HCT116 (cell line): Measurements from ENCODE around the gene CA10. TPM values are rescaled to one million over a fixed set of nuclear protein-coding genes. Genes with fewer than 3 reads are reported as not detected.

Experiments
- ATAC-seq: fragments of 200-7000 bp; cut with Tn5 transposase; 2 replicates; pipeline ENCODE4 v1.9.1; 2020; ENCODE audit warnings: mild to moderate bottlenecking, moderate library complexity
- BruUV-seq: library from RNA; stranded (reverse); fragments of 400-500 nt; replicated peaks from 2 replicates; lab custom pipeline; 2021; lab: Mats Ljungman, UMichigan
- CTCF ChIA-PET: fragments of 300-600 bp; sonication (Branson Sonifier 250); formaldehyde crosslinking; loops from one replicate; lab custom pipeline; 2021; ENCODE audit warnings: antibody characterized with exemption; lab: Charles Lee
- POLR2A ChIA-PET: fragments of 300-600, 350-600 bp; sonication (Branson Sonifier 250); formaldehyde crosslinking; loops from one replicate; lab custom pipeline; 2021; ENCODE audit warnings: antibody characterized with exemption; lab: Charles Lee
- RAD21 ChIA-PET, 2 experiments: fragments of 300-600 bp; sonication (Branson Sonifier 250); formaldehyde crosslinking; loops; one replicate each; lab custom pipeline; 2023; ENCODE audit warnings: low total read pairs in 2 of 2; ENCODE audit not compliant: uncharacterized antibody in 2 of 2, unreplicated experiment in 2 of 2, low non-redundant PET in 1 of 2; lab: Charles Lee
- DNase-seq: peaks from one replicate; pipeline ENCODE4 v3.0.0-alpha.2; 2010; ENCODE audit warnings: low read depth, low spot score
- H2AFZ ChIP-seq: fragments of 200-600 bp; shearing (Covaris generic), sonication (generic); 2 replicates; pipeline ENCODE4 v1.6.1; 2017; ENCODE audit warnings: low read depth, mixed run types, mixed read lengths, antibody characterized with exemption, low read length; ENCODE audit not compliant: poor library complexity, severe bottlenecking
- H3K27ac ChIP-seq: 2 replicates; pipeline ENCODE4 v1.5.1; 2012; ENCODE audit warnings: low read depth, low read length
- H3K27me3 ChIP-seq: fragments of 200-600 bp; sonication (generic); 2 replicates; pipeline ENCODE4 v1.6.1; 2016; ENCODE audit warnings: mixed run types, low read length, mixed read lengths; ENCODE audit not compliant: insufficient read depth
- H3K36me3 ChIP-seq, 2 experiments: fragments of 200-500 bp in 1 of 2; fragments of 200-600 bp in 1 of 2; sonication (Bioruptor generic) in 1 of 2; sonication (generic) in 1 of 2; 2 replicates each; pipeline versions ENCODE4 v1.5.1 to v1.6.1; 2014 to 2016; ENCODE audit warnings: low read length in 2 of 2, inconsistent platforms in 1 of 2, mixed read lengths in 1 of 2, mixed run types in 1 of 2; ENCODE audit not compliant: insufficient read depth in 2 of 2, control insufficient read depth in 1 of 2
- H3K4me1 ChIP-seq, 2 experiments: fragments of 200-600 bp in 1 of 2; sonication (generic) in 1 of 2; 2 replicates each; pipeline versions ENCODE4 v1.5.1 to v1.6.1; 2012 to 2017; ENCODE audit warnings: low read length in 2 of 2, inconsistent platforms in 1 of 2, mild to moderate bottlenecking in 1 of 2, mixed read lengths in 1 of 2, mixed run types in 1 of 2, moderate library complexity in 1 of 2; ENCODE audit not compliant: insufficient read depth in 2 of 2, control insufficient read depth in 1 of 2
- H3K4me2 ChIP-seq: fragments of 200-600 bp; sonication (generic); 2 replicates; pipeline ENCODE4 v1.6.1; 2017; ENCODE audit warnings: mixed run types, low read length, mixed read lengths
- H3K4me3 ChIP-seq, 2 experiments: fragments of 200-600 bp in 1 of 2; sonication (generic) in 1 of 2; replicated peaks in 1 of 2; 2 replicates each; pipeline ENCODE4 v1.5.1; 2011 to 2016; ENCODE audit warnings: low read length in 2 of 2, control low read depth in 1 of 2, low read depth in 1 of 2, mild to moderate bottlenecking in 1 of 2, mixed read lengths in 1 of 2, mixed run types in 1 of 2
- H3K79me2 ChIP-seq: fragments of 200-600 bp; sonication (generic); 2 replicates; pipeline ENCODE4 v1.6.1; 2017; ENCODE audit warnings: mild to moderate bottlenecking, mixed run types, low read length, moderate library complexity, mixed read lengths; ENCODE audit not compliant: insufficient read depth
- H3K9ac ChIP-seq: fragments of 200-600 bp; sonication (generic); 2 replicates; pipeline ENCODE4 v1.6.1; 2016; ENCODE audit warnings: low read length, mixed read lengths
- H3K9me2 ChIP-seq: fragments of 200-600 bp; sonication (generic), shearing (Covaris generic); 2 replicates; pipeline ENCODE4 v1.6.1; 2017; ENCODE audit warnings: mixed run types, mild to moderate bottlenecking, moderate library complexity; ENCODE audit not compliant: insufficient read depth
- H3K9me3 ChIP-seq, 2 experiments: fragments of 200-500 bp in 1 of 2; fragments of 200-600 bp in 1 of 2; sonication (Bioruptor generic) in 1 of 2; sonication (generic) in 1 of 2; 2 replicates each; pipeline ENCODE4 v1.6.1; 2014 to 2017; ENCODE audit warnings: low read length in 2 of 2, mixed read lengths in 2 of 2, inconsistent platforms in 1 of 2, low read depth in 1 of 2, mild to moderate bottlenecking in 1 of 2, mixed run types in 1 of 2, moderate library complexity in 1 of 2; ENCODE audit not compliant: control insufficient read depth in 1 of 2, insufficient read depth in 1 of 2
- H4K20me1 ChIP-seq: fragments of 200-600 bp; sonication (generic), shearing (Covaris generic); 2 replicates; pipeline ENCODE4 v1.6.1; 2017; ENCODE audit warnings: mixed run types, mild to moderate bottlenecking, moderate library complexity; ENCODE audit not compliant: insufficient read depth
- ATF3 ChIP-seq: IDR thresholded peaks from 2 replicates; pipeline ENCODE4 v1.6.1; 2012
- CBX3 ChIP-seq: IDR thresholded peaks from 2 replicates; pipeline ENCODE4 v1.6.1; 2012; ENCODE audit warnings: low read depth
- CEBPB ChIP-seq: IDR thresholded peaks from 2 replicates; pipeline ENCODE4 v1.6.1; 2012; ENCODE audit warnings: low read depth
- CTCF ChIP-seq, 3 experiments: fragments of 200-600 bp in 1 of 3; sonication (generic) in 1 of 3; IDR thresholded peaks in 2 of 3; conservative IDR thresholded peaks in 1 of 3; 2 replicates each; pipeline ENCODE4 v1.5.1; 2012 to 2017; ENCODE audit warnings: low read depth in 2 of 3, low read length in 2 of 3, antibody characterized with exemption in 1 of 3, borderline replicate concordance in 1 of 3, control low read depth in 1 of 3, mild to moderate bottlenecking in 1 of 3, mixed read lengths in 1 of 3, mixed run types in 1 of 3, moderate library complexity in 1 of 3; ENCODE audit not compliant: insufficient read depth in 1 of 3
- EGR1 ChIP-seq: IDR thresholded peaks from 2 replicates; pipeline ENCODE4 v1.6.1; 2012; ENCODE audit warnings: low read depth
- EZH2 ChIP-seq: fragments of 200-600 bp; sonication (generic); IDR thresholded peaks from 2 replicates; pipeline ENCODE4 v1.6.1; 2017; ENCODE audit warnings: antibody characterized with exemption, mixed run types
- EZH2phosphoT487 ChIP-seq: fragments of 200-600 bp; IDR thresholded peaks from 2 replicates; pipeline ENCODE4 v1.6.1; 2018; ENCODE audit warnings: antibody characterized with exemption, borderline replicate concordance
- FOSL1 ChIP-seq: IDR thresholded peaks from 2 replicates; pipeline ENCODE4 v1.6.1; 2012; ENCODE audit warnings: low read depth
- JUND ChIP-seq: IDR thresholded peaks from 2 replicates; pipeline ENCODE4 v1.6.1; 2012
- POLR2A ChIP-seq: IDR thresholded peaks from 2 replicates; pipeline ENCODE4 v1.7.0; 2011; ENCODE audit warnings: borderline replicate concordance; ENCODE audit not compliant: insufficient read depth, insufficient read length; ENCODE audit errors: extremely low read depth
- POLR2AphosphoS5 ChIP-seq: IDR thresholded peaks from 2 replicates; pipeline ENCODE4 v1.6.1; 2011; ENCODE audit warnings: mild to moderate bottlenecking, low read depth, low read length, moderate library complexity
- RAD21 ChIP-seq: IDR thresholded peaks from 2 replicates; pipeline ENCODE4 v1.6.1; 2012; ENCODE audit warnings: low read depth, mild to moderate bottlenecking
- SP1 ChIP-seq: IDR thresholded peaks from 2 replicates; pipeline ENCODE4 v1.6.1; 2012; ENCODE audit warnings: low read depth
- SRF ChIP-seq: IDR thresholded peaks from 2 replicates; pipeline ENCODE4 v1.6.1; 2012; ENCODE audit warnings: low read depth
- TCF7L2 ChIP-seq: IDR thresholded peaks from 2 replicates; pipeline ENCODE4 v1.7.0; 2011; ENCODE audit warnings: borderline replicate concordance, inconsistent platforms; ENCODE audit not compliant: insufficient read depth, insufficient read length; ENCODE audit errors: extremely low read depth
- YY1 ChIP-seq: IDR thresholded peaks from 2 replicates; pipeline ENCODE4 v1.6.1; 2011; ENCODE audit warnings: low read length, low read depth, moderate library complexity, mild to moderate bottlenecking; ENCODE audit not compliant: insufficient replicate concordance; ENCODE audit errors: extremely low read depth
- ZBTB33 ChIP-seq: IDR thresholded peaks from 2 replicates; pipeline ENCODE4 v1.6.1; 2011; ENCODE audit warnings: mild to moderate bottlenecking, low read length, moderate library complexity; ENCODE audit not compliant: insufficient replicate concordance; ENCODE audit errors: extremely low read depth
- intact Hi-C: fragments of 100-400 bp; cut with micrococcal nuclease; formaldehyde crosslinking; loops from 2 replicates; pipeline ENCODE4 v1.10.0; 2022
- total RNA-seq: library from RNA; stranded (reverse); gene quantifications from one replicate; pipeline ENCODE4 v1.2.1, GENCODE V29; 2021; ENCODE audit not compliant: unreplicated experiment

The CA10 gene
- total RNA-seq, 1 experiment from 2014 or later = not detected

- ATAC-seq = no peak
- H4K20me1 ChIP-seq = no peaks in the 10 kb centered on the region
- DNase-seq = no peak
- RAD21 ChIA-PET = no interaction called here
- POLR2A ChIA-PET = no interaction called here
- no peaks in the 10 kb centered on the region for H3K9me2 ChIP-seq
- intact Hi-C loops = no loop called here
- no peak overlapping the region for H2AFZ ChIP-seq
- H3K4me2 ChIP-seq = no peak overlapping the region
- H3K36me3 ChIP-seq = no peaks in the 10 kb centered on the region
- CTCF ChIA-PET = no interaction called here
- no peak overlapping the region for H3K9ac ChIP-seq
- peaks cover 16 to 22% of the 10 kb centered on the region in 2 experiments; a peak in 2 of 4 replicates for H3K9me3 ChIP-seq
- no peaks in the 10 kb centered on the region for H3K27me3 ChIP-seq
- no TSS peak for BruUV-seq
- H3K4me3 ChIP-seq = no peak overlapping the region
- no peaks in the 10 kb centered on the region for H3K79me2 ChIP-seq
- no peak overlapping the region for H3K27ac ChIP-seq
- H3K4me1 ChIP-seq = no peaks in the 10 kb centered on the region; a peak in 1 of 4 replicates
- TF ChIP-seq SP1 (no peak), FOSL1 (no peak), POLR2AphosphoS5 (no peak), ATF3 (no peak), CTCF (IDR thresholded peaks at IDR 0.05 in 2 of 3, conservative IDR thresholded peaks at IDR 0.05 in 1 of 3; ENCODE audit: borderline replicate concordance in 1 of 3, insufficient read depth in 1 of 3, low read depth in 2 of 3, low read length in 2 of 3) (no peak), EZH2phosphoT487 (no peak), YY1 (no peak), CBX3 (no peak), ZBTB33 (no peak), TCF7L2 (no peak), JUND (no peak), POLR2A (no peak), EGR1 (no peak), EZH2 (no peak), RAD21 (no peak), SRF (no peak), CEBPB (no peak)
These were observed 19.5 kb upstream of the CA10 start for GRCh38 chr17:52178012-52178411.
